ENCODE measurements around the gene WDR86.

The WDR86 gene

DNA sequence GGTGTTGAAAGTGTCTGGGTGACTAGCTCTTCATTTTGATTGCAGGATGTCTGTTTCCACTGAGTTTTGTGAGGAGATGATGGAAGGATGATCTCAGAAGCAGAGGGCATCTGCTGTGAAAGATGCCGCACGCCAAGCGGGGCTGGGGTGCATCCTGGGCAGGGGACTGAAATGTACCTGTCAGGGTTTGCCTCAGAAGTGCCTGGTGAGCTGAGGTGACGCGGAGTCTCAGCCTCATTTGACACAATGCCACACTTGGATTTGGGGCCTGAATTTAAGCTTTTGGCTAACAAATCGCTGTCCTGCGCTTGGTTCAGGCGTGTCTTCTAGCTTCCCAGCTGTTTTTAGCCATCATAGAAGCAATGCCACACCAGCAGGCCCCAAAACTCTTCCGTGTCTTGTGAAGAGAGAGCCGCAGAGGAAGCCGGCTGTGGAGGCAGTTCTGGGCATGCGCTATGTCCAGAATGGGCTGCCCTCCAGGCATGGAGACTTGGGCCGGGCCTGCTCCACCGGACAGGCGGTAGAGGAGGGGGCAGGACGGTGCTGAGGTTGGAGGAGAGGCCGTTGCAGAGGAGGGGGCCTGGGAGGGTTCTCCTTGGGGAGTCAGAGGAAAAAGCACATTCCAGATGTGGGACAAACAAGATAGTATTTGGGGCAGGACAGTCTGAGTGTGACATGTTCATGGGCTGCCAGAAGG is 31.2 kb downstream of the WDR86 start:
- no peak for DNase-seq

- DNase-seq, result no peak
These were observed 31.8 kb downstream of the WDR86 start for GRCh38 chr7:151378011-151378410.

- DNase-seq, result no peak
These were observed 32.4 kb downstream of the WDR86 start for GRCh38 chr7:151377406-151377805.

GRCh38 chr7:151376218-151376902 is 33.5 kb downstream of the WDR86 start:
- no peak for DNase-seq

DNA sequence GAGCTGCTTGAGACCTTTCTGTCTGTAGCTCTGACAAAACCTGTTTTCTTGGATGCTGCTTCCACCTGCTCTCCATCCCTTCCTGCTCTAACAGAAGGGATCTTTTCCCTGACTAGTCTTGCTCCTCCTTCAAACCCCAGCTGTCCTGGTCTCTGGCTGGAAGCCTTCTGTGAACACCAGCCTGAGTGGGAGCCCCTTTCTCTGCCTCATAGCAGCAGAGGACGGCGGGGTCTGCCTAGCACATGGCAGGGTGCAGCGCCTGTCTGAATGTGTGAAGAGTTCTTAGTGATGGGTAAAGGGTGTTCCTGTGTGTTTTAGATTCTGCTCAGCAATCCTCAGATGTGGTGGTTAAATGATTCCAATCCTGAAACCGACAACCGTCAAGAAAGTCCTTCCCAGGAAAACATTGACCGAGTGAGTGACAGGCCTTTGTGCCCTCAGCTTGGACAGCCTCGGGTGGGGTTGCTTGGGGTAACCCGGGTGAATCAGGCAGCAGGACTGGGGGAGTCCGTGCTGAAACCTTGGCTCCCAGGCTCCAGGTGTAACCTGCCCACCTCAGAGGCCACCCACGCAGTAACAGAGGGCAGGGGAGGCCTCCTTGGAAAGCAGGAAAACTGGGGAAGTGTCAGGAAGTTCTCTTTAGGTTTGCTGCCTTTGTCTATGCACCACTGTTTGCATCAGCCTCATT is 34.2 kb downstream of the WDR86 start:
- DNase-seq, result no peak

GRCh38 chr7:151374726-151375125 is 35.1 kb downstream of the WDR86 start:
- no peak for DNase-seq

- DNase-seq, result no peak
These were observed 35.7 kb downstream of the WDR86 start for GRCh38 chr7:151374139-151374538.

DNA sequence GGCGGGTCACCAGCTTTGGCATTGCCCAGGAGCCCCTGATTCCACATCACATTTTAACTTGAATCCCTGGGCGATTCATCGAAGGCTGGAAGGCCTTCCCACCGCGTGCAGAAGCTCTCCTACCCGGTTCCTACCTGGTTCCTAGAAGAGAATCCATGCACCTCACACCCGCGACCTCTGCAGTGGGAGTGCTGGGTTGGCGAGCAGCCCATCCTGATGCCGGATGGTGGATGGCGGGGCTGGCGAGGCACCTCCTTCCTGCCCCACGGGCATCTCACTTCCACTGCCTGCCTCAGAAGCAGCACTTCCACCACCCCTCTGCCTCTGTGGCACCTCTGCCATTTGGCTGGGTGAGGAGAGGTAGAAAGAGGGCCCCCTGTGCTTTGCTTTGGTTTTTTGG is 36.2 kb downstream of the WDR86 start:
- no peak for DNase-seq

GRCh38 chr7:151372612-151373265 is 37.1 kb downstream of the WDR86 start:
- DNase-seq, result no peak

DNA sequence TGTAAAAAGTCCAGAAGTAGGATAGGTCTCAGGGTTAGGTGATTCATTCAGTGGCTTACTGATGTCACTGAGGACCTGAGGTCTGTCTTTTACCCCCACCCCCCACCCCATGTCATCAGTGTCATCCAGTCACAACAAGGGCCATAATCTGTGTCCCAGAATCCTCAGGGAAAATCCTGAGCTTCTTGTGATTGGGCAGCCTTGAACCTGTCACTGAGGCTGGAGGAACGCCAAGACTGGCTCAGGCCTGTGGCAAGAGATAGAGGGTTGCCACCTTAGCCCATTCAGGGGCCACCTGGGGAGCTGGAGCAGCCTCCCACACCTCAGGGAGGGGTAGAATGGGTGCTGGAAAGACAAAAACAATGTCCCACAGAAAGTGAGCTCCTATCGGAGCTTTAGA is 38.6 kb downstream of the WDR86 start:
- DNase-seq, result no peak

DNA sequence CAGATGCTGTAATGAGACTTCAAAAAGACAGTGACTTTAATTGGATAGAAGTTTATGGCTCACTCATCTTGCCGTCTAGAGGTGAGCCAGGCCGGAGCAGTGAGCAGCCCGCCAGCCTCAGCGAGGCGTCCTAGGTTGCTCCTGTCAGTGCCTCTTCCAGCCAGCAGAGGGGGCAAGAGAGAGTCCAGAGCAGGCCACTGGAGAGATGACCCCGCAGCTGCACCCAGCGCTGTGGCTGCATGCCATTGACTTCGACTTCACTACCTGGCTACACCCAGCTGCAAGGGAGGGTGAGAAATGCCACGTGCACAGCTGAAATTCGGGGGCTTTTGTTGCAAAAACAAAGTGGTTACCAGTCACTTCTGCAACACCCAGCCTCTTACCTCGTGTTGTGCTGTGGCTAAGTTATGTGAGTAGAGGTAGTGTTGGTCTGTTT is 41.7 kb downstream of the WDR86 start:
- DNase-seq, result peak; percentile 77 to 79

GRCh38 chr7:151367284-151367683 is 42.6 kb downstream of the WDR86 start:
- no peak for DNase-seq

DNA sequence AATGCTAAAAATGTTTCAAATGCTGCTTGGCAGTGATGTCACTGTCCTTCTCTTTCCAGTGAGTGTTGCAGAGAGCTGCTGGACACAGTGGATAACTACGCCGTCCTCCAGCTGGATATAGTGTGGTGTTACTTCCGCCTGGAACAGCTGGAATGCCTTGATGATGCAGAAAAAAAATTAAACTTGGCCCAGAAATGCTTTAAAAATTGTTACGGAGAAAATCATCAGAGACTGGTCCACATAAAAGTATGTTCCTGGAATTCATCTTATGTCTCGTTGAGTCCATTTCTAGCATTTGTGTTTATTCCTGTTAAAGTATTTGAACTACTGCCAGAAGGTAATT is 43.0 kb downstream of the WDR86 start:
- no peak for DNase-seq

- no peak for DNase-seq
These were observed 43.5 kb downstream of the WDR86 start for GRCh38 chr7:151366166-151366879.

GRCh38 chr7:151363182-151363581 is 46.7 kb downstream of the WDR86 start:
- DNase-seq, result no peak

GRCh38 chr7:151361193-151361959 is 48.5 kb downstream of the WDR86 start:
- no peak for DNase-seq

- no peak for DNase-seq
These were observed 57.3 kb downstream of the WDR86 start for GRCh38 chr7:151352512-151352911.

GRCh38 chr7:151351967-151352366 is 57.9 kb downstream of the WDR86 start:
- DNase-seq, result peak; percentile 26 to 43

DNA sequence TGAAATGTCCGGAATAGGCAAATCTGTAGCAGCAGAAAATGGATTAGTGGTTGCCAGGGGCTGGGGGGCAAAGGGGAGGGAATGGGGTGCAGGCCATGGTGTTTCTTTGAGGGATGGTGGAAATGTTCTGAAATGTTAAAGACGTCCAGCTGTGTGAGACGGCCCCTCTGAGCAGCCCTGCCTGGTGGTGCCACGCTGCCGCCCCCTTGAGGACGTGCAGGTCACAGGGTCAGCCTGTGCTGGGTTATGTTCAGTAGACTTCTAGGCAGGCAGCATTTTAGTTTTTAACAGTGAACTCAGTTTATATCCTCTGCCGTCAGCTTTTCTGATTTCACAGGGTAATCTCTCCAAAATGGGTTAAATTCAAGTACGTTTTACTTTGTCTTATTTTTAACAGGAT is 58.8 kb downstream of the WDR86 start:
- DNase-seq, result peak; percentile 35 to 49

GRCh38 chr7:151349507-151349853 is 60.4 kb downstream of the WDR86 start:
- DNase-seq, result peak in 1 of 2 donors; percentile 16

GRCh38 chr7:151348970-151349369 is 60.9 kb downstream of the WDR86 start:
- no peak for DNase-seq

DNA sequence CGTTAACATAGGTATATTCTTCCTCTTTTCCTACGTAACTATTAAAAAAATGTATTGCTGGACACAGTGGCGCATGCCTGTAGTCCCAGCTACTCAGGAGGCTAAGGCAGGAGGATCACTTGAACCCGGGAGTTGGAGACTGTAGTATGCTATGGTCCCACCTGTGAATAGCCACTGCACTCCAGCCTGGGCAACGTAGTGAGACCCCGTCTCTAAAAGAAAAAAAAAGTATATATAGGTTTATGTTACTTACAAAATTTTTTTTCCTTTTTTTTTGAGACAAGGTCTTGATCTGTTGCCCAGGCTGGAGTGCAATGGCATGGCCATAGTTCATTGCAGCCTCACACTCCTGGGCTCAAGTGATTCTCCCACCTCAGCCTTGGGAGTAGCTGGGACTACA is 62.6 kb downstream of the WDR86 start:
- no peak for DNase-seq

DNA sequence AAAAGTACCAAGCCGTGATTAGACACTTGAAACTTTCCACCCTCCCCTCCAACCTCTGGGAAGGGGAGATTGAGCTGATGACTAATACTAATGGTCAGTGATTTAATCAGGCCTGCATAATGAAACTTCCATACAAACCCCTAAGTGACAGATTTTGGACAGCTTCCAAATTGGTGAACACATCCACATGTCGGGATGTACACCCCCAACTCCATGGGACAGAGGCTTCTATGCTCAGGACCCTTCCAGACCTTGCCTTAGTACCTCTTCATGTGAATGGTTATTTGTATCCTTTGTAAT is 63.4 kb downstream of the WDR86 start:
- no peak for DNase-seq
